Renal pelvis (tissue), 4 donors: ENCODE results near the gene CD55. TPM values are rescaled to one million over a fixed set of nuclear protein-coding genes. Genes with fewer than 3 reads are reported as not detected.

Experiments used
- DNase-seq: peaks from one replicate; pipeline ENCODE4 v3.0.0-alpha.2; 2013
- polyA plus RNA-seq, 3 donors: library from polyadenylated mRNA; unstranded; fragments of 120-200 nt; gene quantifications; one replicate each; pipeline ENCODE4 v1.2.1, GENCODE V29; 2013; ENCODE audit not compliant: insufficient read length in 3 of 3

CD55 gene
- polyA plus RNA-seq, 3 donors = 37.2 to 49.6 (median 44.6) TPM

DNA sequence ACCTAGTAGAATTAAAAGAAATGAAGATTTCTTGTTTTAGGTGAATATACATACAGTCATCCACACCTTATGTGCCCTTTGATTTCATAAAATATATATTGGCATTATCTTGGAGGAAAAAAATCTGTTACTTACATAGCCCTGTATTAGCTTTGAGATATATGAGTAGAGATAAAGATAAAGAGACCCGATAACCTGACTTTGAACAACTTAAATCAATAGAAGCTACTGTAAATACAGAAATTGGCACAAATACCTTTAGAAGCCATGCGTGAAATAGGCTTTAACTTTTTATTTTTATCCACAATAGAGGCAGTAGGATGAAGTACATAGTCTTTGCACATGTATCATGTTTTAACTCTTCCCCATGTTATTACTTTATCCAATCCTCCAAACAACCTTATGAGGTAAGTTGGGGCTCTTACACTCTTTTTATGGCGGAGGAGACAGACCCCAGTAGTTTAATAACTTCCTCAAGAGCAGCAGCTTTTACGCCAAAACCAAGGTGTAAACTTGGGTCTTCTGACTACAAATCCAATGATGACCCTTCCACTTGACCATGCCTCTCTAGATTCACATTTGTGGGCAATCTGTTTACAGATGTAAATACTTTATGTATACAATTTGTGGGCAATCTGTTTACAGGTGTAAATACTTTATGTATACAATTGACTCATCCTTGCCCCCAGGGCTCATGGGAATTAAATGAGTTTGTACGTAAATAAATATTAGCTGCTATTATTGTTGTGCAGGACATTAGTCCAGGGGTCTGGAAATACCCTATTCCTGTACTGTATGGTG lies 2.1 kb downstream of the CD55 start:
- no peak for DNase-seq

DNA sequence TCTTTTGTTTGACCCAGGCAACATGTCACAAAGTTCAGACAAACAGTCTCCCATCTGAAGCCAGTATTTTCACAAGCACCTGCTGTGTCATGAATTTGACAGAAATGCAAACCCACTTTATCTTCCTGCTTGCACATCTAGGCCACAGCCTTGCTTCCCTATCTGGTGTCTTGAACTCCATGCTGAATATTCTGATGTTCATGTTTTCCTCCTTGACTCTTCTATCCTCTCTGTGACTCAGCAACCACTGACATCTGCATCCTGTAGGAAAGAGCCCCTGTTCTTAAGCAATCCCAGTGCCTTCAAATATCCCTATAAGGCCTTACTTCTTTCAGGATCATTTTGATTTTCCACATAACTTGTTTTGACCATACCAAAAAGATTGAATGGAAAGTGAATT lies 6.5 kb downstream of the CD55 start:
- no peak for DNase-seq

DNA sequence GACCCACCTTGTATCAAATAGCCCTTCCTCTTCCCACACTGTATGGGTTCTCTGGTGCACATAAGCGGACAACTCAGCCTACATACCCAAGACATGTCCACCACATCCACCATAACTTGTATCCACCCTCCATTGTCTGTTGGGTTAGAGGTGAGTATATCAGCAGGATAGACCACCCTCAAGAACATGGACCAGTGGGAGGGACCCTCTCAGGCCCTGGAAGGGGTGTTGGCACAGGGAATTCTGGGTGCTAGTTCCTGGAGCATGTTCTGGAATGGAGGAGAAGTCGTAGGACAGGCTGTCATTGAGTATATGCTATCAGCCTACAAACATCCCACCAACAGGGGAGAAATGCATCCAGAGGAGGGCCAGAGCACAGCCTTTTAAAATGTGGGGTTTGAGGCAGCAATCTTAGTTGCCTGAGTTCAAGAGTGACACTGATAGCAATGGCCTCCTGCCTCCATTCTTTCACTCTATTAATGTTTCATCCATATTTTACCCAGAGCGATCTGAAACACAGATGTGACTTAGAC lies 7.5 kb downstream of the CD55 start:
- DNase-seq = no peak

DNA sequence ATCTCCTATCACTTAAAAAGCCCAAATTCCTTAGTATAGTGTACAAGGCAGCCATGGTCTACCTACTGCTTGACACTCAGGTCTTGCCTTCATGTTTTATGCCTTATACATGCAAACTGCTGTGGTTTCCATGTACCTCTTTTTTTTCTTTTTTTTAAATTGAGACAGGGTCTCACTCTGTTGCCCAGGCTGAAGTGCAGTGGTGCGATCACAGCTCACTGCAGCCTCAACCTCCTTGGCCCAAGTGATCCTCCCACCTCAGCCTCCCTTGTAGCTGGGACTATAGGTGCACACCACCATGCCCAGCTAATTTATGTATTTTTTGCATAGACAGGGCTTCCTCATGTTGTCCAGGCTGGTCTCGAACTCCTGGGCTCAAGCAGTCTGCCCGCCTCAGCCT lies 8.0 kb downstream of the CD55 start:
- no peak for DNase-seq

DNA sequence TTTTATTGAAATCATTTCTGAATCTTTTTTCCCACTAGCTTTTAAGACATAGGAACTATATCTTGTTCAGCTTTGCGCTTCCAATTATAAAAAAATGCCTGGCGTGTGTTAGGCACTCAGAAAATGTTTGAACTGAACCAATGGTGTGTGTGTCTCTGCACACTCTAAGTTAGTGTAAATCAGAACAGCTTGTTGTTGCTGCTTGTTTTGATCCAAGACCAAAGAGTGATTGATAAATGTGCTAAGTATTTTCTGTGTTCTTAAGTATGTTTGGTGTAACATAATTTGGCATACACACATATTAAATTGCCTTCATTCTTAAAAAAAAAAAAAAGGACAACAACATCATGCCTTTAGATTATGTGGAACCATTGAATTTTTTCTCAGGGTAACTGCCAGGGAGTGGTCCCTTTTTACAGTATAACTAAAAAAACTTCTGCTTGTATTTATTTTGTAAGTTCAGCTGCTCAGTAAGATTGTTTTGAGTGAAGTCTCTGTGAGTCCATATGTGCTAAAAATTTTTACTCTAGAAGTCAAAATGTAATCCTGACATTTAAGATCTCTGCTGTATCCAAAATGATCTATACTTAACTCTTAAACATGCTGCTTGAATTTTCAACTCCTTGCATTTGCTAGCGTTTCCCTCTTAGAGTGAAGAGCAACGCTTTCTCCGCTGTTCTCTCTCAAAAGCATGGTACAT lies 8.7 kb downstream of the CD55 start:
- no peak for DNase-seq

DNA sequence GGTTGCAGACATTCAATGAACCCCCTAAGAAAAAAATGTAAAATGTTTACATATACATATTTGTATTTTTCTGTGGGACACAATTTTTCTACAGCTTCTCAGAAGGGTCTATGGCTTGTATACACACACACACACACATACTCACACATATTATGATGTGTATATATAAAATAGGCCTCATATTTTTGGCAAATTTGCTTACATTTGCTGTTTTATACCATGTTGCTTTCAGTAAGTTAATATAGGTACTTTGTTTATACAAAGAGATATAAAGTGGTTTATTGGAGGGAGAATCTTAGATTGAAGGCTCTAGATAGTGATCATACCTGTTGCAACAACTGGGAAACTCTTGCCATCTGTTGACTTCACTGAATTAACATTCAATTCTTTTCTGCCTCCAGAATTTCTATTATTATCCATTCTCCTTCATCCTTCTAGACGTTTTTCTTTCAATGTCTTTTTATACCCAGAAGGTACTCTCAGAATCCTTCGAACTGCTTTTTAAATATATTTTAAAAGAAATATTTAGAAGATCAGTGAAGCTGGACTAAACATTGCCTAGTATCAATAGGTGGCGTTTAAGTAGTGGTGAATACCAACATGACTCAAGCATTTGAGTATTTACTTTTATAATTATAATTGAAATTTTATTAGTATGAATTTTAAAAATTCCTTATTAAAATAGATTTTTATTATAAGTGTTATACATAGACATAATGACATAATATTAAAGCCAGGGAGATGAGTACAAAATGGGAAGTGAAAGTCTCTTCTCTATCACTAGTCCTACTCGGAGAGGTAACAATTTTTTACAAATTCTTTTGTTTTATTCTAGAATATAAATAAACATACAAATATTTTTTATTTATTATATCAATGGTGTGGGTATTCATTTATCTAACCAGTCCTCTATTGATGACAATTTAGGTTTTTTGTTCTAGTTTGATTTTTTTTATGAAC lies 10.2 kb downstream of the CD55 start:
- no peak for DNase-seq

DNA sequence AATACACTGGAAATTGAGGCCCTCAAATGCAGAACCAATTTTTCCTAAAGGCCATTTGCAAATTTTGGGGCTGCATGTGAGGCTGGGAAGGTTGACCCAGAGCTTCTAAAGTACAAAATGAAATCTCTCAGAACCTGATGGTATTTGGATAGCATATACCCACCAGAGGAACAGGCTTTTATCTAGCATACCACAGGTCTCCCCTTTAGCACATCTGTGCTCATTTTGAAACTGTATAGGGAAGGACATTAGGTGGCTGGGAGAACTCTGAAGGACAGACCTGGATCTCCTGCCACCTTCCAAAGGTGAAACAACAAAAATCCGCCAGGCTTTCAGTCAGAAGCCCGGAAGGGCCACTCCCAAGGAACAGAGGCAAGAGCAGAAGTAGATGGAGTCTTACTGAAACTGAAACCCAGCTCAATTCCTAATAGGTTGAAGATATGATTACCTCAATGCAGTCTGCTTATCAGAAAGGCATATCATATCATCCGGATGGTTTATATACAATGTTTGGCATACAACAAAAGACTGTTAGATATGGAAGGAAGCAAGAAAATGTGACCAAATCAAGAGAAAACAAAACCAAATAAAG lies 11.6 kb downstream of the CD55 start:
- no peak for DNase-seq

DNA sequence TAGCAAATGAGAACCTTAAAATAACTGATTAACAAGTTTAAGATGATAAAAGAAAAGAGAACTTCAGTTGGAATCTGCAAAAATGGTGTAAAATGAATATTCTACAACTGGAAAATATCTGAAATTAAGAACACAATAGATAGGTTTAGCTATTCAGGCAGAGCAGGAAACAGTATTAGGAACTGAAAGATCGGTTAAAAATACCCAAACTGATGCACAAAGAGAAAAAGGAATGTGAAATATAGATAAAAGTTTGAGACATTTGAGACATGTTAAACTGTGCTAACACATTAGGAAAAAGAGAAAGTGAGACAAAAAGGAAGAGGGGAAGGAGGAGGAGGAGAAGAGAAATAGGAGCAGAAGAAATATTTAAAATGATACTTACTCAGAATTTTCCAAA lies 12.1 kb downstream of the CD55 start:
- no peak for DNase-seq

DNA sequence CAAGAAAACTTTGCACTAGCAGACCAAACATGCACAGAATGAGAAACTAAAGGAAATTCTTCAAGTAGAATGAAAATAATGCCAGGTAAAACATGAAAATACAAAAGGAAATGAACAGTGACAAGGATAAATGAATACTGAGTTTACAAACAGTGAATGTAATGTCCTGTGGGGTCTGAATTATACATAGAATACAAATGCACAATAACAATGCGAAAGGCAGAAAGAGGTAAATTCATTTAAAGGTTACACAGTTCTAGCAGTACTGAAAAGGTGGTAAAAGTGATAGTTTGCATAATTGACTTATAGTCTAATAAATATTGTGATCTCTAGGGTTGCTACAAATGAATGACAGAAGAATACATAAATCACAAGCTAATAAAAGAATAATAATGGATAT lies 12.9 kb downstream of the CD55 start:
- no peak for DNase-seq

DNA sequence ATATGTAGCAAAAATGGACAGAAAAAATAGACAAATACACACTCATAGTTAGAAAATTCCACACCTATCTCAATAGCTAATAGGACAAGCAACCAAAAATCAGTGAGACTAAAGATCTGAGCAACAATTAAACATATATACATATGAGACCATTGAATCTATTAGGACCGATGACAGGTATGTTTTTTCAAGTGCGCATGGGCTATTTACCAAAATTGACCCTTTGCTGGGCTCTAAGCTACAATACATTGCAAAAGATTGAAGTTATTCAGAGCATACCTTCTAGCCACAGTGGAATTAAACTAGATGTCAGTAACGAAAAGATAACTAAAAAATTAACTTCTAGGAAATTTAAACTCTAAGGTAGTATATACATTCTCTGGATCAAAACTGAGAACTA lies 13.7 kb downstream of the CD55 start:
- no peak for DNase-seq

DNA sequence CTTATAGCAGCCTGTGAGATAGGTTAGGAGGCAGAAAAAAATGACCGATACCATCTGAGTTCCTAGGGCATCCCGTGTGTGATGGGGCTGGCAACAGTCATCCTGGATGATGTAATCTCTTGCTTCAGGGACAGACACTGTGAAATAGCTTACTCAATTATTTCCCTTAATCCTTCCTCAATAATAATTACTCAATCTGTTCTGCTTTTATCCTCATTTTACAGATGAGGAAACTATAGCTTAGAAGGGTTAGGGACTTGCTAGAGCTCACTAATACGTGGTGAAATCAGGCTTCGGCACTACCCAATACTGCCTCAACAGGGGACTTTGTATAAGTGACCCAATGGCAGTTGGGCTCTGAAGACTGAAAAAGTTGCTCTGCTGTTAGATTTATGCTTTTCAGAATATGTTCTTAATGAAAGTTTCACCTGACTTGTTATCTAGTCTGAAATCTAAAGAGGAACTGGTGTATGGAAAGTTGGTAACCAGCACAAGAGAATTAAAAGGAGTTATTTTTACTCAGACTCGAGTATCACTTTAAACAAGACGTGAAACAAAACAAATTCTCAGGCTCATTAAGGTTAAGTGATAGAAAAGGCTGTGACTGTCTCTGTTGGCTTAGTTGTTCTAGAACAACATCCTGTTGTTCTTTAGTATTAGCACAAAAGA lies 14.4 kb downstream of the CD55 start:
- DNase-seq = no peak

DNA sequence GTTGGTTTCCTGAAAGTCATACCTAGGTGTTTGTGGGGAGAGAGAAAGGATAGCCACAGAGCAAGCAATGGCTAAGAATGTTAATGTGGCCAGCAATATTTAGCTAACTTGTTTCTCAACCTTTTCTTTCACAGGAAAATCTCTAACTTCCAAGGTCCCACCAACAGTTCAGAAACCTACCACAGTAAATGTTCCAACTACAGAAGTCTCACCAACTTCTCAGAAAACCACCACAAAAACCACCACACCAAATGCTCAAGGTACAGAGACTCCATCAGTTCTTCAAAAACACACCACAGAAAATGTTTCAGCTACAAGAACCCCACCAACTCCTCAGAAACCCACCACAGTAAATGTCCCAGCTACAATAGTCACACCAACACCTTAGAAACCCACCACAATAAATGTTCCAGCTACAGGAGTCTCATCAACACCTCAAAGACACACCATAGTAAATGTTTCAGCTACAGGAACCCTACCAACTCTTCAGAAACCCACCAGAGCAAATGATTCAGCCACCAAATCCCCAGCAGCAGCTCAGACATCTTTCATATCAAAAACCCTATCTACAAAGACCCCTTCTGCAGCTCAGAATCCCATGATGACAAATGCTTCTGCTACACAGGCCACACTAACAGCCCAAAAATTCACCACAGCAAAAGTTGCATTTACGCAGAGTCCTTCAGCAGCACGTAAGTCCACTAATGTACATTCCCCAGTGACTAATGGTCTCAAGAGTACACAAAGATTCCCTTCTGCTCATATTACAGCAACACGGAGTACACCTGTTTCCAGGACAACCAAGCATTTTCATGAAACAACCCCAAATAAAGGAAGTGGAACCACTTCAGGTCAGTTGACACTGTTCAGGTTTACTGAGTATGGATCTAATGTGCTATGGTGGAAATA lies 15.3 kb downstream of the CD55 start:
- no peak for DNase-seq

DNA sequence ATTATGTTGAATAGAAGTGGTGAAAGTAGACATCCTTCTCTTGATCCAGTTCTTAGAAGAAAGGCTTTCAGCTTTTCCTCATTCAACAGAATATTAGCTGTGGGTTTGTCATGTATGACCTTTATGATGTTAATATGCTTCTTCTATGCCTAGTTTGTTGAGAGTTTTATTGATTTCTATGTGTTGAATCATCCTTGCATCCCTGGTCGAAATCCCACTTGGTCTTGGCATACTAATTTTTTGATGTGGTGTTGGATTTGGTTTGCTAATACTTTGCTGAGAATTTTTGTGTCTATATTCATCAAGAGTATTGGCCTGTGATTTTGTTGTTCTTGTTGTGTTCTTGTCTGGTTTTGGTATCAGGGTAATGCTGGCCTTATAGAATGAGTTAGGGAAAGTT lies 20.9 kb downstream of the CD55 start:
- no peak for DNase-seq

DNA sequence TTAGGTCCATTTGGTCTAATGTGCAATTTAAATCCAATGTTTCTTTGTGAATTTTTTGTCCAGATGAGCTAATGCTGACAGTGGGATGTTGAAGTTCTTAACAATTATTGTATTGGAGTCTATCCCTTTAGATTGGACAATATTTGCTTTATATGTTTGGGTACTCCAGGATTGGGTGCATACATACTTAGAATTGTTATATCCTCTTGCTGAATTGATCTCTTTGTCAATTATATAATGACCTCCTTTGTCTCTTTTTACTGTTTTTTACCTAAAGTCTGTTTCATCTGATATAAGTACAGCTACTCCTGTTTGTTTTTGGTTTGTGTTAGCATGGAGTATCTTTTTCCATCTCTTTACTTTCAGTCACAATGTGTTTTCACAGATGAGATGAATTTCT lies 22.2 kb downstream of the CD55 start:
- DNase-seq = no peak

DNA sequence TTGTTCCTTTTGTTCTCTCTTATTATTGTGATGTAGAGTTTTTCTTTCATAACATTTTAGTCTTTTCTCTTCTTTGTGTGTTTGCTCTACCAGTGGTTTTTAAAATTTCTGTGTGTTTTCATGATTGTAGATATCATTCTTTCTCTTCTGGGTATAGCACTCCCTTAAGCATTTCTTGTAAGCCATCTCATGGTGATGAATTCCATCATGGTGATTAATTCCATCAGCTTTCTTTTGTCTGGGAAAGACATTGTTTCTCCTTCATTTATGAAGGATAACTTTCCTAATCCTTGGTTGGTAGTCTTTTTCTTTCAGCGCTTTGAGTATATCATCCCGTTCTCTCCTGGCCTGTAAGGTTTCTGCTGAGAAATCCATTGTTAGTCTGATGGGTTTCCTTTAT lies 22.7 kb downstream of the CD55 start:
- DNase-seq = no peak

DNA sequence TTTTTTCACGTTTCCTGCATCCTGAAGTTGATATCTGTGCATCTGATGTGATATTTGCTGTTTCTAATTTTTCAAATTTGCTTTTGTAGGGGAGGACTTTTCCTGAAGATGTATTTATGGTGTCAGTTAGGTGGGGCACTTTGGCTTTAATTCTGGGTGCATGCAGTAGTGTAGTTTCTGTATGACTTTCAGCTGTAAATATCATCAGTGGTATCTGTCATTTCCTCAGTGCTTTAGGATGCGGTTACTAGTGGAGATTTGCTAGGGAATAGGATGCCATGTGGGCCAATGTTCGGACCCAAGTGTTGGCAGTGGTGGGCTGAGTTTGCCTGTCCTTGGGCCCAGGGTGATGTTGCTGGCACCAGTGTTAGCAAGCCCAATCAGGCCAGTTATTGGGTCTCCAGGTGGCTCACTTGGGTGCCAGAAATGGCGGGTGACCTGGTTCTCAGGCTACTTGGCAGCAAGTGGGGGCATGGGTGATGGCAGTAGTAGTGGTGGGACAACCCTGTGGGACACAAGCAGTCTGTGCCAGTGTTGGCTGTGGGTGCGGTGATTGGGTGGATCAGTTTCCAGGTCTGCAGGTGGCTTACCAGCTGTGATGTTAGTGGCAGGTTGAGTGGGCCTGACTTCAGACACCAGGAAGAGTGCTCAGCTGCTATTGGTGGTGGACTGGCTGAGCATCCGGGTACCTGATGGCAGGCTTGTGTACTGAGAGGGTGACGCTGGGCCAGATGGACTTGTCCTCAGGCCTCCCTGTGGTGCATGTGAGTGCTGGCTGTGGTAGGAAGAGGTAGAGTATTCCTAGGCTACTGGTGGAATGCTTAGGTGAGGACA lies 24.4 kb downstream of the CD55 start:
- DNase-seq = no peak

DNA sequence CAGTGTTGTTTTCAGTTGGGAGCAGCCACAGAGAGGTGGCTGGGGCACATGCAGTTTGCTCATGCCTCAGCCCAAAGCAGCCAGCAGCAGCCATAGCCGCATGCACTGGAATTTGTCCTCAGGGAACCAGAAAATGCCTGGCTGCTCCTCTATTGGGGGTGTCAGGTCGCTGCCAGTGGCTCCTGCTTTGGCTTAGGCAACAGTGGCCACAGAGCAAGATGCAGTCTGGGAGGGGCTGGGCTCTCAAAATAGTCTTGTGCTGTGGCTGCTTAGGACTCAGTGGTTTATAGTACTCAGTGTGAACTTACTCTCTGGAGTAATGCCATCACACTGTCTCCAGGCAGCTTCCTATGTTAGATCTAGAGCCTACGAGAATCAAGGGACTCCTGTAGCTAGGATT lies 25.0 kb downstream of the CD55 start:
- DNase-seq = no peak

DNA sequence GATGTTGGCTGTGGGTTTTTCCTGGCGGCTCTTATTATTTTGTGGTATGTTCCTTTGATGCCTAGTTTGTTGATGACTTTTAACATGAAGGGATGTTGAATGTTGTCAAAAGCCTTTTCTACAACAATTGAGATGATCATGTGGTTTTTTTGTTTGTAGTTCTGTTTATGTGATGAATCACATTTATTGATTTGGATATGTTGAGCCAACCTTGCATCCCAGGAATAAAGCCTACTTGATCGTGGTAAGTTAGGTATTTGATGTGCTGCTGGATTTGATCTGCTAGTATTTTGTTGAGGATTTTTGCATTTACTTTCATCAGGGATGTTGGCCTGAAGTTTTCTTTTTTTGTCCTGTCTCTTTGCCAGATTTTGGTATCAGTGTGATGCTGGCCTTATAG lies 28.5 kb downstream of the CD55 start:
- DNase-seq = no peak

DNA sequence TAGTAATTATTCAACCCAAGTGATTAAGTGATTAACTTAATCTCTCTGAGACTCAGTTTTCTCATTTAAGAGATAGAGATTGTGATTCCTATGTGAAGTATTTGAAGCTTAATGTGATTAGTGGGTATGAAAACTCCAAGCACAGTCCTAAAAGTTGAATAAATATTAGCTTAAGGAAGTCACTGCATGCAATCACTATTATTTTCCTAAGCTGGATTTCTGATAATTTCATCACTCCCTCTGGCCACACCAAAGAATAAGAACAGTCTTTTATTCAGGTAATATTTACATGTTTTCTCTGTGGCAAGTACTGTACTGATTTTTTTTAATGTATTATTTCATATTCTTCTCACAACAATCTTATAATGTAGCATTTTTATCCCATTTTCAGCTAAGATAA lies 31.1 kb downstream of the CD55 start:
- no peak for DNase-seq
